GM10266 (cell line): ENCODE data around the gene KRTAP5-1.

Experiments used
- DNase-seq: peaks from one replicate; pipeline ENCODE4 v3.0.0; 2012; ENCODE audit errors: extremely low spot score
- TF ChIP-seq, protein P1 (sequence below): IDR thresholded peaks from 2 replicates; pipeline ENCODE4 v1.5.1; 2012; ENCODE audit warnings: mild to moderate bottlenecking, low read depth; ENCODE audit not compliant: control insufficient read depth, insufficient read depth; ENCODE audit errors: missing control alignments

The KRTAP5-1 gene

DNA sequence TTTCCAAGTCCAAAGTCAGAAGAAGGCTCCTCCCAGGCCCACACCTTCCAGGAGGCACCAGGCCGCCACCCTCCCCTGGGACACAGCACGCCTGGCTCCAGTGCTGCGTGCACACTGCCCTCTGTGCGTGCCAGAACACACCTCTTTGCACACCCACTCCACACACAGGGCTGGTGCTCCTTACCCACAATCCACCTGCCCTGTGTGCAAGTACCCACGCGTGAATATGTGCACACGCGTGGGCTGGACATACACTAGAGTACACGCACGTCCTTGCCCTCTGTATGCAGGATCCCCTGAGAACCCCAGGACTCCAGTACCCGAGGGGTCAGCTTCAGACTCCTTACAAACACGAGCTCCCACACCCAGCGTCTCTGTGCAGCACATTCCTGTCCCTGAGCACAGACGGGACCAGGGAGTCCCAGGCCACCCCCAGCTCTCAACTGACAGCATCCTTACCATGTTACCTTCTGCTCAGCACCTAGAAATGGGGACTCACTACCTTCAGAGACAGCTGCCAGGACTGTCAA, 15.8 kb downstream of the KRTAP5-1 start:
- no peak for DNase-seq
- TF ChIP-seq, protein P1, sequence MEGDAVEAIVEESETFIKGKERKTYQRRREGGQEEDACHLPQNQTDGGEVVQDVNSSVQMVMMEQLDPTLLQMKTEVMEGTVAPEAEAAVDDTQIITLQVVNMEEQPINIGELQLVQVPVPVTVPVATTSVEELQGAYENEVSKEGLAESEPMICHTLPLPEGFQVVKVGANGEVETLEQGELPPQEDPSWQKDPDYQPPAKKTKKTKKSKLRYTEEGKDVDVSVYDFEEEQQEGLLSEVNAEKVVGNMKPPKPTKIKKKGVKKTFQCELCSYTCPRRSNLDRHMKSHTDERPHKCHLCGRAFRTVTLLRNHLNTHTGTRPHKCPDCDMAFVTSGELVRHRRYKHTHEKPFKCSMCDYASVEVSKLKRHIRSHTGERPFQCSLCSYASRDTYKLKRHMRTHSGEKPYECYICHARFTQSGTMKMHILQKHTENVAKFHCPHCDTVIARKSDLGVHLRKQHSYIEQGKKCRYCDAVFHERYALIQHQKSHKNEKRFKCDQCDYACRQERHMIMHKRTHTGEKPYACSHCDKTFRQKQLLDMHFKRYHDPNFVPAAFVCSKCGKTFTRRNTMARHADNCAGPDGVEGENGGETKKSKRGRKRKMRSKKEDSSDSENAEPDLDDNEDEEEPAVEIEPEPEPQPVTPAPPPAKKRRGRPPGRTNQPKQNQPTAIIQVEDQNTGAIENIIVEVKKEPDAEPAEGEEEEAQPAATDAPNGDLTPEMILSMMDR: no peak

DNA sequence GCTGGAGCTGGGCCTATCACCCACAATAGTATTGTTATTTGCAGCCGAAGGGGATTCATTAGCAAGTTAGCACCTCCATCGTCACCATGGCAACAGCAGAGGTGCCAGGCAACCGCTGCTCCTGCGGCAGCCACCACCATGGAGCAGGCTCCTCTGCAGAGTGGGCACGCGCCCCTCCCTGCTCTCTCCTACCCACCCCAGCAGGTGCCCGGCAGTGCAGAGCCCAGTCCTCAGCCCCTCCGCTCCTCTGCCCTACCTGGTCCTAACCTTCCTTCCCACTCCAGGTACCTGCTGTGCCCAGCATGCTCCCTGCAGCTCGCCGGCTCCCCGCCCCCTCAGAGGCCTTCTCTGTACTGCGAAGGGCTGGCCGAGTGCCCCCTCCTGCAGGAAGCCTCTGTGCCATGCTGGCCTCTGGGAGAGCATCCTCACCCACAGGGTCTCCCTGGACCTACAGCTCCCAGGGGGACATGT, 16.6 kb downstream of the KRTAP5-1 start:
- DNase-seq: no peak
- TF ChIP-seq, protein P1: no peak

DNA sequence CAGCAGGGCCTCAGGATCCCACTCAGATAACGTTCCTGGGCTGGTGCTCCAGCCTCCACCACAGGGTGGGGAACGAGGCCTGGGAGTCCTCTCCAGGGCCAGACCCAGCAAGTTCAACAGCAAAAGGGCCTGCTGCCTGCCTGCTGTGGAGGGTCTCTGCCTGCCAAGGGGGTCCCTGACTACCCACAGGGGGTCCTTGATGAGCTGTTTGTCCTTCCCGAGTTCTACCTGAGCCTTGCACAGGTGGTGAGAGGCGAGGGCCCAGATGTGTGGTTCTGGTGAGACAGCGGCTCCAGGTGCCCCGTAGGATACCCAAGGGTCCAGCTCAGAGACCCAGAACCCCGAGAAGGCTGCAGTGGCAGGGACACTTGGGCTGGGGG, 17.4 kb downstream of the KRTAP5-1 start:
- no peak for DNase-seq
- TF ChIP-seq, protein P1: no peak

DNA sequence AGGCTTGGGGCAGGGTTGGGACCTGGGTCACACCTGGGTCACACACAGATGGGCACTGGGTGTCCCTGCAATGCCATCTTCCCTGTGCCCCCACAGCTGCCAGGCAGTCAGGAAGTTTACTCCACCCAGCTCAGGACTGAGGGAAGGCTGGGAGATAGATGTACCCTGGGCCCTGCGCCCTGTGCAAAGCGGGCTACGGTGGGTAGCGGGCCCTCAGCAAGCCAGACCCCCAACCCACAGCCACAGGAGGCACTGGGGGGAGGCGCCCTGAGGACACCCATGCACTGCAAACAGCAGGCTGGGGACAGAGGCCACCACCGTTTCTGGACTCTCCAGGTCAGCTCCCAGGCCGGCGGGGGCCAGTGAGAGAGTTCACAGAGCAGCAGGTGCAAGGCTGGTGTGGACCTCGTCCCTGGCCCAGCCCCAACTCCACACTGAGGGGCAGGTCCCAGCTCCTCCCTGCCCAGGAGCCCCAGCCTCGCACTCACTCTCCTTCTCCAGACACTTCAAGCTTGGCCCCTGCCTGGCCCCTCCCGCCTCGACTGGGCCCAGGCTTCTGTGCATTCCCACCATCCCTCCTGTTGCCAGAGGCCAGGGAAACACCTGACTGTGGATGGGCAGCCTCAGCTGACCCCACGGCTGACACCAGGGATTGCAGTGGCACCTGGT, 17.9 kb downstream of the KRTAP5-1 start:
- no peak for DNase-seq
- TF ChIP-seq, protein P1: no peak

DNA sequence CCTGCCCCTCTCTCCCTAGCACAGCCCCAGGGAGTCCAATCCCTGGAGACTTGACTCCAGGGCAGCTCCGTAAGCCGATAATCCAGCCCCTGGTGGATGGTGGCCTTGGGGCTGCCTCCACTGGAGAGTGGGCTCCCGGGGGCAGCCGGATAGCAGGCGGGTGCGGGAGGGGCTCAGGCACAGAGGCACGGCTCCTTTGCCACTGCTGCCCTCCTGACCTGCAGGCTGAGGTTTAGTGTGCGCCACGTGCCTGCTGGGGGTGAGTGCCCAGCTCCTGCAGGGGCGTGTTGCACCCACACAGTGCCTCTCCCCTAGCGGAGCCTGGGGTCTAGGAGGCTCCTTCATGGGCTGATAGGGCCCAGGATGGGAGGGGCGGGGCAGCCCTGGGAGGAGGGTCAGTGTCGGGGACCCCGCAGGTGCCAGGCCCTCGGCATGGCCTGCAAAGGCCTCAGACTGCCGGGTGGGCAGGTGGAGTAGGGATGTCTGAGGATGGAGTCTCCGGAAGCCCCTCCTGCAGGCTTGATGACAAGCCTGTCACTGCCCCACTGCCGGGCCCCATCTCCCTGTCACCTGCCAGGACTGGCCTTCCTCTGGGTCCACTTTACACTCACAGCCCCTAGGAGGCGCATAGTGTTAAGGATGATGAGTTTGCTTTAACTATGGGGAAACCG, 18.6 kb downstream of the KRTAP5-1 start:
- TF ChIP-seq, protein P1: no peak
- DNase-seq: no peak

DNA sequence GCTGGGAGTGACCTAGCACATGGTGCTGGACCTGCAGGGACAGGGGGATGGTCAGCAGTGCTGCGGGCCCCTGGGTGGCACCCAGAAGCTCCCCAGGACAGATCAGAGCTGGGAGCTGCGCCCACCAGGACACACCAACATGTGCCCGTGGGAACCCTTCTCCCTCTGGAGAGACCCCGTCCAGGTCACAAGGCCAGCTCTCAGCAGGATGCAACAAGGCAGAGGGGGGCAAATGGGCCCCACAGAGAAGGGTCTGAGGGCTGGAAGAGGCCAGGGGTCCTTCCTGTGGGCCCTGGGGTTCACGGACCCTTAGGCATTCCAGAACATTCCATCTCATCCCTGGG, 19.2 kb downstream of the KRTAP5-1 start:
- no peak for DNase-seq
- TF ChIP-seq, protein P1: no peak
